Measurements from ENCODE around the gene UCP1.

Gene UCP1, protein sequence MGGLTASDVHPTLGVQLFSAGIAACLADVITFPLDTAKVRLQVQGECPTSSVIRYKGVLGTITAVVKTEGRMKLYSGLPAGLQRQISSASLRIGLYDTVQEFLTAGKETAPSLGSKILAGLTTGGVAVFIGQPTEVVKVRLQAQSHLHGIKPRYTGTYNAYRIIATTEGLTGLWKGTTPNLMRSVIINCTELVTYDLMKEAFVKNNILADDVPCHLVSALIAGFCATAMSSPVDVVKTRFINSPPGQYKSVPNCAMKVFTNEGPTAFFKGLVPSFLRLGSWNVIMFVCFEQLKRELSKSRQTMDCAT

DNA sequence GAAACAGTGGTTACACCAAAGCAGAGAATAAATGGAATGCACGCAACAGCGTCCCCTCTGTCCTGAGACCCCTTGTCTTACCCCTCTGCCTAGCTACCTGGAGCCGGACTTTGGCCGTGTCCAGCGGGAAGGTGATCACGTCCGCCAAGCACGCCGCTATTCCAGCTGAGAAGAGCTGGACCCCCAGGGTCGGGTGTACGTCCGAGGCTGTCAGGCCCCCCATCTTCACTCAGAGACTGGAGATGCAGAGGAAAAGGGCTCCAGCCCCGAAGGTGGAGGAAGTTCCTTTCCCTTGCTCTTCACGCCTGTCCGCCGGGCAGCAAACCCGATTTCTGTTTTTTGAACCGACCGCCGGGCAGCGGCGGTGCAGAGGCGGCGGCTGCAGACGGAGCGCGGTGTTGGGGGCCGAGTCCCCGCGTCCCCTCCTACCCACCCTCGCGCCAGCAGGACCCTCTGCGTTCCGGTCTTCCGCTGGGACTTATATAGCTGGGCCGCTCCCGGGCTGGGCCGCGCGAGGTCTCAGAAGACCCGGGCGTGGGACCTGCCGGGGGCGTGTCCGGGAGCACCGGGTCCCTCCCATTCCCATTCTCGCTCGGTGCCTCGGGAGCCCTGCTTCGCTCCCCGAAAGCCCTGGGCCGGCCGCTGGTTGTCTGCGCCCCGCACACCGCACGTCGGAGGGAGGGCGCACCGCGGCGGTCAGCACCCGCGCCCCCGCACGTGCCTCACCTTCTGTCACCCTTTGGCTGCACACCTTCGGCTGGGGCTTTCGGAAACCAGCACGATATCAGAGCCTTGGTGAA, at the start of gene UCP1:
UCP1 (minus strand) TSS at position 455 of the 800 bp plus-strand sequence; CDS start at position 223, 232 bp downstream.
- DNase-seq (ENCODE audit: low spot score), result no peak

DNA sequence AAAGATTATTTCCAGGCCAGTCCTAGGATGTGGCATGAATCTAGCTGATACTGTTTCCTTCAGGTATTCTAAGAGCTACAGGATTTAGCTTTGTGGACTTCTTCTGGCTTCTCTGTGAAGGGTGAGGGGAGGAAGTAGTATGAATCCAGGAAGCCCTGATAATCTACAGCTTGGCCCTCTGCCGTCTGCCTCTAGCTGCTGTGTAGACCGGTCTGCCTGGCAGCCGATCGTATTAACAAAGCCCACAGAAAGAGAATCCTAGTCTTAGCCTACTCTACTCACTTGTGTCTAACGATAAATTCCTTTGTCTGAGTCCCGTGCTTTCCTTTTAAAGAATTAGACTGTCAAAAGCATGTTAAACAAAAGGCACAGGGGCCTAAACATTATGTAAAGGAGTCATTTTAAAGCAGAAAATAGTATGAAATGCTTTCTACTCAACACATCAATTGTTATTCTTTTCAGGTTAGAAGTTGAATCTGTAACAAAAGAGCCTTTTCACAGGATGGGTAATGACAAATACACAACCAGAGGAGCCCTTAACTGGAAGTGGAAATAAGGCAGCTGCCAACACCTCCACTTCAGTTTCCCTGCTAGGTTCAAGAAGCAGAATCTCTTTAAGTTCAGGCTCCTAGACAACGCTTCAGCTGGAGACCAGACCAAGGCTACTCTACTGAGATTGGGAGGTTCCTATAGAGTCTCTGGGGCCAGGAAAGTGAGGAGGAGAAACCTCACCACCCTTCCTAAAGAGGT, 48.9 kb upstream of the UCP1 start:
- no peak for DNase-seq (ENCODE audit: low spot score)

DNA sequence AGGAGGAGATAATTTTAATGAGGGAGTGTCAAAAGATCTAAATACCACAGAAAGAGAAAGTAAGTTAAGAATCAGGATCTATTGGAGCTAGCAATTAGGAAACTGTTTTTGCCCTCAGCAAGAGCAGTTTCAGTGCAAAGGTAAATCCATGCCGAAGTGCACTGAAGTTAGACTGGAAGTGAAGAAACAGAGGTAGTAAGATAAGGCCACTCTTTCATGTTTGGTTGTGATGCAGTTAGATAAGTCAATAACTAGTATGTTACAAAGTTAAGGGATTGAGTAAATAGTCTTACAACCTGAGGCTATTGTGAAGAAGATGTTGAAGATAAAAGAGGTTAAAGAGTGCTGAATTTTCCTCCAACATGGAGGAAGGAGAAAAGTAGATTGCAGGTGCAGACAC, 46.7 kb upstream of the UCP1 start:
- DNase-seq (ENCODE audit: low spot score), result no peak

DNA sequence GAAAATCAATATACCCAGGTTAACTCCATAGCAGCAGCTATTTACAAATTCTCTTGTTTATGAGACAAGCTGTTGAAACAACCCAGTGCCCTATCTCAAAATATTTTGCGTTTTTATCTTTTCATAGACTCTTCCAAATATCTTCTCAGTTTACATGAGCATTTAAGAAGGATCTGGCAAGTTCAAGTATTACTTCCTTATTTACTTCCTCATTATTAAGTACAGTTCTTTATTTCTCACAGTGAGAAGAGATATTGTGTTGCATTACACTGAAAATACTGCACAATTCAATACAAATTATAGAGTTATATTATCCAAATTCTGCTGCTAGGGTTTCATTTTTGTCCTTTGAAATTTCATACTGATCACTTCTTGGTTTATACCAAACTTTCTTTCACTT, 43.6 kb upstream of the UCP1 start:
- DNase-seq (ENCODE audit: low spot score), result no peak

DNA sequence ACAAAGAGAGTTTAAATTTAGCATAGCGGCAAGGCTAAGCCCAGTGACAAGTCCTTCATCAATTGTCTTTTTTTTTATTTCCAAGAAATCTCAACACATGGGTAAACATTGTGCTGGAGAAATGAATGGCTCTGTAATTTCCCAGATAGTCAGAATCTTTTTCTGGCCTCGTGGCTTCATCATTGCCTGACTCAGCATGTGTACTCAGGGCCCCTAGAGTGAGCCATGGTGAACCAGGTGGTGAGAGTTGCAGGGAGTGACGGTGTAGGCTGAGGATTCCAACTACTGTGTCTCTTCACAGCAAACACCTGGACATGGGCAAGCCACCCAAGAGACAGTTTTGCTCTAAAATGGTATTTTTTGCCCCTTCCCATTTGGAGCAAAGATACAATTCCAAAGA, 43.1 kb upstream of the UCP1 start:
- DNase-seq (ENCODE audit: low spot score), result no peak

DNA sequence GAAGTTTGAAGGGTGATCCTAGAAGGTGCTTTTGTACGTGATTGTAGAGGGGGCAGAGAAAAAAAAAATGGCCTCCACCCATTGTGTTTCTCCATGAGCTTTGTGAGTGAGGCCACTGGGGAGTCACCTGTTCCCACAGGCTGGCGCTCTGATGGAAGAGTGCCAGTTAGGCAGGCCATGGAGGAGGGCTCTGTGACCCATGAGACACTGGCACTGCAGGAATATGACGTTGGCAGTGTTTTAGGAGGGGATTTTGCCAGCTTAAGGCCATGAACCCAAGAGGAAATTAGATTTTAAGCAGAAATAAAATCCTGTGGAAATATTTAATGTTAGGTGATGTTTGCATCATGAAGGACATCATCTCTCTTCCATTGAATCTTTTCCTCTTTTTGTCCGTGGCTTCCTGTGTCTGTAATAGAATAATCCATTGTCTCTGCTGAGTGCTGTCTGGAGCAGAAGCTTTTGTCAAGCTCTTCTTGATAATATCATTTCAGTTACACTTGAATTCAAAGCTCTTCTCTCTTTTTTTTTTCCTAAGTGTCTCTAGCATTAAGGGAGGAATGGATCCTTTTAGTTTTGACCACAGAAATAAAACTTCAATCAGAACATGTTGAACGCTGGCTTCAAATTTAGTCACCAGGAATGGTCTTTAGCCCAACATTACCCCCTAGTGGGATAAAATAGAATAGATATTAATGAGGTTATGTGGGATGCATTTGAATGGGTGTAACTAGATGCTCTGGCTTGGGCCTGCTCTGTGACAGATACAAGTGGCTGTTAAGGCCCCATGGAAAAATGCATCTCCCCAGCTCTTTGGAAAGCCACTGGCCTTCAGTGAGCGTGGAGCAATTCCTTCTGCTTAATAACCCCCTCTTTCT, 41.0 kb upstream of the UCP1 start:
- DNase-seq (ENCODE audit: low spot score), result no peak

DNA sequence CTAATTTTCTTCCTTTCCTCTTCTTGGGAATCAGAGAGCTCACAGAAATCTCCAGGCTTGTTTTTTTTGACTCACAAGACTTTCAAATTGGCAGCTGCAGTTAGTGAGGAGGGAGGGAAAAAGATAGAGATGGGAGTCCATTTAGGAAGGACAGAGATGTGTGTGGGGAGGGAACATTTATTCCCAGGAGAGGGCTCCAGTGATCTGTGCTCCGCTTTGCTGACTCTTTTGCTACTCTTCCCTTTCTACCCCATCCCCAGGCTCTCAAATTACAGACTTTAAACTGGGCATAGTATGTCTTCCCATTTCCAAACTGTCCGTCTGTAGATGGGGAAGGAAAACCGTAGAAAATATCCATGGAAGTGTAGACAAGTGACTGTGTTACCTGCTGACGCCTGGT, 39.1 kb upstream of the UCP1 start:
- DNase-seq (ENCODE audit: low spot score), result no peak

DNA sequence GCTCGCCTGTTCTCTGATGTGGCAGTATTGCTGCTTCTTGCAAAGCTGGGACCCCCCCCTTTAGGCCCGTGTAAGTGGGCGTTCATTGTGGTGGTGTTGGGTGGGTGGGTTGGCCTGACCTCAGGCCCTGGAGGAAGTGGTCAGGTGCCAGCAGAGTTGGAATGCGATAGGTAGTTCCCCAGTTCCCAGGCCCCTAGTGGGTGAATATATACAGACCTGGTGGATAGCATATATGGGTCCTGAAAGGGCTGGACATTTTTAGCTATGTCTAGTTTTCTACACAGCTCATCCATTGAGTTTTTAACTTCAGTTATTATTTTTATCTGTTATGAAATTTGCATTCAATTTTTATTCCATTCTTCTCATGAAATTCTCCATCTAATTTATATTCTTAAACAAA, 35.8 kb upstream of the UCP1 start:
- DNase-seq (ENCODE audit: low spot score), result no peak

DNA sequence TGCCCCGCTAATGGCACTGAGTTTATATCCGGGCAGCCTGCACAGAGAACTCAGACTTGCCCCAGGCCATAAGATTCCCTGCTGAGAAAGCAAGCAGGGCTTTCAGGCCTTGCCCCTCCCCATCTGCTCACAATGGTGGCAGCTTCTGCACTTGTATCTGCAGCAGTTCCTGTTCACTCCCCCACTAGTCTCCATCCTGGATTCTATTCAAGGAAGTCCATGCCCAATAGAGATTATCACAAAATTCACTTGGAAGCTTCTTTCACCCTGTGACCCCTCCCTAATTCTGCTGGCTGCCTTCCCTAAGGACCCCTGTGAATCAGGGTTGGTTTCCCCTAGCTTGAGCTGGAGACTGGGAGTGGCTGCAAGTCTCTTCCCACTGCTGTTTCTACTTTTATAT, 34.5 kb upstream of the UCP1 start:
- DNase-seq (ENCODE audit: low spot score), result no peak

DNA sequence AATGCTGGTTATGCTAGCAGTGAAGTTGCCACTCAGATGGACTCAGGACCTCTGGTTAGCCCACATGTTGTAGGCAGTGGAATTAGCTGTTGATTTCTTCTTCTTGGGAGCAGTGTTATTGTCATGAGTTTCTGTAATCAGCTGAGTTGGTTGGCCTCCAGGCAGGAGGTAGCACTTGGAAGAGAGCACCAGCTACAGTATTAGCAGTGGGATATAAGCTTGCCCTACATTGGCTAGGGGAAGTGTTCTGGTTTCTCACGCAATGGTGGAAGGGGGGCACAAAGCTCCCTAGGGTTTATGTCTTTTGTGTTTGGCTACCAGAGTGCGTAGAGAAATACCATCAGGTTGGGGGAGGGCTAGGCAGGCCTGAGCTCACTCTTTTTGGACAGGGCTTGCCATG, 34.0 kb upstream of the UCP1 start:
- no peak for DNase-seq (ENCODE audit: low spot score)

DNA sequence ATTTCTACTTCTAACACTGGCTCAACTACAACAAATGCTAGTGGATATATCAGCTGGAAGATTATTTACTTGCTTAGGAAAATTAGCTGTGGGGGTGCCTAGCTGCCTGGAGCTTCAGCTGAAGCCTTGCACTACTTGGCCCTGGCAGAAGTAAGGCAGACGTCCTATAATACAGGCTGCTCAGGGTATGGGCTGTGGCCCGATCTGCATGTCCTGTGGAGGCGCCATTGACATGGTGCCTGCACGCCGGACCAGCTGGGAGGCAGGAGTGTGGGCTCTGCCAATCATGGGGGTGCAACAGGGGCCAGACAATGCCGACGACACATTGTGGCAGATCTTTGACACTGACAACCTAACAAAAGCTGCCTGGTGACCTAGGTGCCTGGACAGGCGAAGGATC, 31.6 kb upstream of the UCP1 start:
- no peak for DNase-seq (ENCODE audit: low spot score)

DNA sequence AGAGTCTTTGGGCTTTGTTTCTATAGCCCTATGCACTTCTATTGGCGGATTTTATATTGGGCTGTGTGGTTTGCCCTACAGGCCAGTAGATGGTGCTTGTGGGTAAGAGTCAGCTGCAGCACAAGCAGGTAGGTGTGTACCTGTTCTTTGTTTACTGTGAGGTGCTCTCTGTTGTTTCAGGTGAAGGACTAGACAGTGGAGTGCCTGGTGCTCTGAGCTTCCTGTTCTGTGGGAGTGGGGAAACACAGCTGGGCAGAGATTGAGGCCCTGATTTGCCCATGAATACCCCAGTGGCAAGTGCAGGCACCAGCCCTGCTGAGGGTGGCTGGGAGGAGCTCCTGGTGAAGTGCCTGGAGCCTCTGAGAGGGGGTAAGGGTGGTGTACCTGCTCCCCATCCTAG, 26.3 kb upstream of the UCP1 start:
- no peak for DNase-seq (ENCODE audit: low spot score)

DNA sequence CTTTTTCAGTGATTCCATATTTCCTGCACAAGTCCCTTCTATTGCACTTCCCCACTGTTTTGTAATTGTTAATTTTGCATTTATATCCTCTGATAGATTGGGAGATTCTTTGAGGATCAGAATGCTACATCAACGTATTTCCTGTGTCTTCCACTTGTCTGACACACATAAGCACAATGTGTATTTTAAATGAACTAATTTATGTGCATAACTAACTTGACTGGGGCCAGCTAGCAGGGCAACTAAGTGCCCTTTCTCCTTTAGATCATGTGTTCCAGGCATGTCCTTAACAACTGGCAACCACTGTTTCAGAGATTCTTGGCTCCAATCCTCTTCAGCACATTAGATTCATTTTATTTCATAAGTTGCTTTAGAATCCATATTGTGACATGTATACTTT, 15.7 kb upstream of the UCP1 start:
- DNase-seq (ENCODE audit: low spot score), result no peak

DNA sequence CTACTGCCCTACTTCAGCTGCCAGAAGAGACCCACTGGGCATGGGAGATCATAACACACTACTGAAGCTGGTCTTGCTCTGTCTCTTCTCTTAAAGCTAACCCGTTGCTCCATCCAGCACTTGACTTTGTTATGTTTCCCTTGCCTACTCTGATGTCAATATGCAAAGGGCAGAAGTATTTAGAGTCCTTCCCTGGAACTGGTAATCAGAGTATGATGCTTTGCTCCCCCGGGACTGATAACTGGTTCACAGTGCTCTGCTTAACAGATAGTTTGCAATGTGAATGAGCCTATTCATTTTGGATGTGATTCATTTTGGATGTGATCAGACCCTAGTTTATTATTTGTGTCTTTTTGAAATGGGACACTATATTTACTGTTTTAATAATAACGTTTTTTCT, 12.3 kb upstream of the UCP1 start:
- DNase-seq (ENCODE audit: low spot score), result no peak

DNA sequence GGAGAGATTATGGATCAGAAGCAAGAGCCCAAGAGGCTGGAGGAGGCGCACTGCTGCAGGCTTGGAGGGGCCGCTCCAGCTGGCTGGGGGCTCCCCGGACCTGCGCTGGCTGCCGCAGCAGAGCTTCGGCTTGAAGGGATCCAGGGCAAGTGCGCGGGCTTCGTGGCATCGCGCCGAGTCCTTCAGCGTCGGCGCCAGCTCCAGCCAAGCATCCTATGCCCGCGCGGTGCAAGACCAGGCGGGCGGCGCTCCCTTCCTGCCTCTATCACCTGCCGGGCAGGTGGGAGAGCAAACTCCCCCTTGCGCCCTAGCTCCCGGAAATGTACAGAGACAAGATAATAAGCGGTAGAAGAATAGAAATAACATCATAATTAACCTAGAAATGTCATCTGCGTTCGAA, 10.5 kb upstream of the UCP1 start:
- no peak for DNase-seq (ENCODE audit: low spot score)

DNA sequence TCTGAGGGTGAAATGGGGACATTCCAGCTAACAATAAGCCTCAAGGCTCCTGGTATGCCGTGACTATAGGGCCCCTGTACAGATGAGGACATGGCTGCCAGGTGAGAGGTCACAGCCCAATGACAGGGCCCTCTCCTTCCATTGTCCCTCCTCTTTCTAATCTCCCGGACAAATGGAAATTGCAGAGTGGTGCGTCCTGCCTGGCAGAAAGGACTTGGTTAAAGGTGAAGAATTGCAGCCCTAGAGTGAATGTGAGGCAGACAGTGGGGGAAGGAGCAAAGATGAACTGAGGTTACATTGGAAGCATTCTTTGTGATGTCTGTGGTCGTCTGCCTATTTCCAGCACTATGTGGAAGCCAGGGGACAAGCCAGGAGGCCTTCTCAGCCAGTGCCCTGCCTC, 6.7 kb upstream of the UCP1 start:
- DNase-seq (ENCODE audit: low spot score), result no peak

DNA sequence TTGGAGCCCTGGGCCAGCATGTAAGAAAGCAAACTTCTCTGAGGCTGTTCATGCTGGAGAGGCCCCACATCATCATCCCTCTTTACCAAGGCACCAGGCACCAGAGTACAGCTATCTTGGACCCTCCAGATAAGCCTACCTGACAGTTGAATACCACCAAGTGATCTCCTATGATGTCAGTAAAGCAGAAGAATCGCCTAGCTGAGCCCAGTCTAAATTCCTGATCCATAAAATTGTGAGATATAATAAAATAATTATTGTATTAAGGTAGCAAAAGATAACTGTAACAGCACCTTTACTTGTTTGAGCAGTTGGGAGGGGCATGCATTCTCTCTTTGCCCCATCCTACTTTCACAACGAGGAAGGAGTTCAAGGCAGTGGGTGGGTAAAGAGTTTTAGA, 2.9 kb upstream of the UCP1 start:
- DNase-seq (ENCODE audit: low spot score), result no peak

DNA sequence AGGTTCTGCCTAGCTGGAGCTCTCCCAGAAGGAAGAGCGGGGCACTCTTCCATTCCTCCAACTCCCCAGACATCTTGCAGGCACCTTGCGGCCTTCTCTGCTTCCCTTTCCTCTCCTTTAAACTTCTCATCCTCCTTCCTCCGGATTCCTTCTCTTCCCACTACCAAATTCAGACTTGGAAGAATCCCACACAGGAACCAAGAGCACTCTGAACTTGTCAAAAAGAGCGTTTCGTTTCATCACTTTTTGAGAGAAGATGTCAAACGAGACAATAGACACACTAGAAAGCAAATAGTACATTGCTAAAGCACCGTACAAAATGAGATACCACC, 512 bp upstream of the UCP1 start:
- DNase-seq (ENCODE audit: low spot score), result no peak

DNA sequence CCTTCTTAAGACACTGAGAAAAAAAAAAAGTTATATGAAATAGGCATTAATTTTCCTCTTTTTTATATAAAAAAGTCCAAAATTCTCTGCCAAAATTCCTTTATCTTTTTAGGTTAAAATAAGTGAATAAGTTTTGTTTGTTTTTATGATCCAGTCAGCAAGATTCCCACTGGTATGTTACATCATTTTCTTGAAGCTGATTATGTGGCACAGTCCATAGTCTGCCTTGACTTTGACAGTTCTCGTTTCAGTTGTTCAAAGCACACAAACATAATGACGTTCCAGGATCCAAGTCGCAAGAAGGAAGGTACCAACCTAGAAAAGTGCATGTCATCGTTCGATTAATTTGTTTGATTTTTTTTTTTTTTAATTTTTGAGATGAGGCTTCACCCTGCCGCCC, 9.1 kb downstream of the UCP1 start:
- DNase-seq (ENCODE audit: low spot score), result no peak

DNA sequence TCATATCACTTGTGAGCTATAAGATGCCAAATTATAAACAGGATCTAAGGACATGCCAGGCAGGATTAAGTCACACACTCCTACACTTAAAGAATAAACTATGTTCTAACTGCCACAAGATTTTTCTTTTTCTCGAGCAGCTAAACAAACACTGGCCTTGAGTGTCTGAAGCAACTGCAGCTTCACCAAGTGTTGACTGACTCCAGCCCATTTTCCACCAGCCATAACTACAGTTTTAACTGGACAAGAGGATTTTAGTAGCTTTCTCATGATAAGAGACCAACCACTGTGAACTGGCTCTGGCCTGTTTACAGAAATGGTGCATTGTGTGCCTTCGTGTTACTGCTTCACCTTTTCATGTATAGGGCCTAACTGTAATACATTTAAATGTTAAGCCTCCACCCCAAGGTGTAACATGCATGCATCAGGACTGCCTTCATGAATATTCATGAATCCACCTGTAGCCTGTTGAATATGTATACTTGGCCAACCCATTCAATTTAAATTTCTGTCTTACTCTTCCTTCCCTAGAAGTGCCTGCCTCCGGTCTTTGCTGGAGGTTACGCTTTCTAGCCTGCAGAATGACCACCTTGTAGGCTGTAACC, 10.8 kb downstream of the UCP1 start:
- no peak for DNase-seq (ENCODE audit: low spot score)

DNA sequence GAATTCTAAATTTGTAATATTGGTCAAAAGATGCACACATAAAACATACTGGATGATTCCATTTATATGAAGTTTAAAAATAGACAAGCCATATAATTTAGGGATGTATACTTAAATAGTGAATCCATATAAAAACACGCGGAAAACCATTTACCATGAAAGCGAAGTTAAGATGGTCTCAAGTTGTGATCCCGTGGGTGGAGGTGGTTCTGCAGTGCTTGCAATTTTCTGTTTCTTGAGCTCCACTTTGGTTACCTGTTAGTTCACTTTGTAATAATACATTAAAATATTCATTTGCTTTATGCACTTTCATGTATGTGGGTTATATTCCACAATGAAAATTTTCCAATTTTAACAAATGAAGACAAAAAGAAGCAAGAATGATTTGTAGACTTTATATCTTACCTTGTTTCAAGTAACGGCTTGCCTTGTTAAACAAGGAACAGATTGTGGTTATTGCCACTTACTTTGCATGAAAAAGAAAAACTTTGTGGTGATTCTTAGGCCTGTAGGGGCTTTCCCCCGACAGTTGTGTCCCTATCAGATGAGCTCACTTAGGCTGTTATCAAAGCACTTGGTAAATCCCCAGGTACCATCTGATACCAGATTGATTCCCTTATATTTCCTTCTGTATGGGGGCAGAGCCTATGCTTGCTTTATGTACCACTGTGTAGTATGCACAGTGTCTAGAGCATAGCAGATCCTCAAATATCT, 12.2 kb downstream of the UCP1 start:
- peak; percentile 4 for DNase-seq (ENCODE audit: low spot score)

All from CD4-positive, alpha-beta T cell treated with Interleukin-6 at 100 ng/mL for 8 hours (primary cell).